ENCODE data around the gene MYO5B. TPM values are rescaled to one million over a fixed set of nuclear protein-coding genes. Genes with fewer than 3 reads are reported as not detected.
"Not testable (repeated sequence)": the region's sequence is repeated elsewhere in the genome, so short reads cannot be mapped to it uniquely, and the experiment has no call there.

Gene MYO5B
- total RNA-seq, 1 donor from 2014 or later, result 31.3 TPM

DNA sequence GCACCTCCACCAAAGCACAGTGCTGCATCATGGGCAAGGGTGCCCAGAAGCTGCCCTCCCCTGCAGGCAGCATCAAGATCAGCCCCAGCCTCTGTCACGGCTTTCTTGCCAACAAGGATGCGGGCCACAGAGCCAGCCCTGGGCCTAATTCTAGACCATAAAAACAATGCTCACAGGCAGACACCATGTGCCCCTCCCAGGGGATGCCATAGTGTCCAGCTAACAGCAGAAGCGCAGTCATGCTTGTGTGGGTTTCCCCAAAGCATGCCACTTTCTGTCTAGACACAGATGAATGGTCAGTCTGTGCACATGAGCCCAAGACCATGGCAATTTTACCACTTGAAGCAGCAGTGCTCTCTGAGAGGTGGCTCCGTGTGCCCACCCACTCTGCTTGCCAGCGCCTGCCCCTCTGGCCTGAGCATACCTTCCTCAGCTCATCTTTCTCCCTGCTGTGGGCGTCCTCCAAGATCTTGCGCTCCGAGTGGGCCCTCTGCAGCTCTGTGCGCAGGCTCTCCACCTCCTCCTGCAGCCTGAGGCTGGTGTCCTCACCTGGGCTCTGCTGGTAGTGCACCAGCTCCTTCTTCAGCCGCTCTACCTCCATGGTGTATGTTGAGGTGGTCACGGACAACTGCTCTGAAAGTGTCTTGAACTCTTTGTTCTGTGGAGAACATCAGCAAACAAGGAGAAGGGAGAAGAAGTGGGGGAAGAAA is 300.3 kb downstream of the MYO5B start:
- DNase-seq (ENCODE audit: low read depth), result no peak
- FAIRE-seq, result no peak
- TF ChIP-seq, protein P1, sequence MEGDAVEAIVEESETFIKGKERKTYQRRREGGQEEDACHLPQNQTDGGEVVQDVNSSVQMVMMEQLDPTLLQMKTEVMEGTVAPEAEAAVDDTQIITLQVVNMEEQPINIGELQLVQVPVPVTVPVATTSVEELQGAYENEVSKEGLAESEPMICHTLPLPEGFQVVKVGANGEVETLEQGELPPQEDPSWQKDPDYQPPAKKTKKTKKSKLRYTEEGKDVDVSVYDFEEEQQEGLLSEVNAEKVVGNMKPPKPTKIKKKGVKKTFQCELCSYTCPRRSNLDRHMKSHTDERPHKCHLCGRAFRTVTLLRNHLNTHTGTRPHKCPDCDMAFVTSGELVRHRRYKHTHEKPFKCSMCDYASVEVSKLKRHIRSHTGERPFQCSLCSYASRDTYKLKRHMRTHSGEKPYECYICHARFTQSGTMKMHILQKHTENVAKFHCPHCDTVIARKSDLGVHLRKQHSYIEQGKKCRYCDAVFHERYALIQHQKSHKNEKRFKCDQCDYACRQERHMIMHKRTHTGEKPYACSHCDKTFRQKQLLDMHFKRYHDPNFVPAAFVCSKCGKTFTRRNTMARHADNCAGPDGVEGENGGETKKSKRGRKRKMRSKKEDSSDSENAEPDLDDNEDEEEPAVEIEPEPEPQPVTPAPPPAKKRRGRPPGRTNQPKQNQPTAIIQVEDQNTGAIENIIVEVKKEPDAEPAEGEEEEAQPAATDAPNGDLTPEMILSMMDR (IDR thresholded peaks at IDR 0.05; ENCODE audit: insufficient read depth, low read length, severe bottlenecking), result no peak

DNA sequence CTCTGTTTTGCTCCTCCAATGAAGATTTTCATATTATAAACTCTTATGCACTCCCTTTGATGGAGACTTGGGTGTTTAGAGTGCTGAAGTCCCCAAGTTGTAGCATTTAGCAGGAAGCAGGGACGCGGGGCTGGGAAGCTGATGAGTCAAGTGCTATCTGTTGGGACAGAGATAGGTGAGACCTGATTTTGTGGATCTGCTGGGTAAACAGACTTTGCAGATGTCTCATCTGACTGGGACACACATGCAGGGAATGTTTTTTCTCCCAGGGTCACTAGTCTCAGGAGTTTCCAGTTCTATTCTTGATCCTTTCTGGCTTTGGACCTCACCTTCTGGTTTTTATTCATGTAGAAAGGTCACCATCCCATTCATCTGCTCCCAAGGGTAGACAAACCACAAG is 301.9 kb downstream of the MYO5B start:
- DNase-seq (ENCODE audit: low read depth) (no peak), FAIRE-seq (peak; percentile 18)
- H3K36me3 ChIP-seq (ENCODE audit: control insufficient read depth, insufficient read depth, low read length), result no peaks in the 10 kb centered on the region
- no peaks in the 10 kb centered on the region for H3K27me3 ChIP-seq (ENCODE audit: control insufficient read depth, insufficient read depth, low read length)
- TF ChIP-seq, protein P1 (IDR thresholded peaks at IDR 0.05; ENCODE audit: insufficient read depth, low read length, severe bottlenecking), result no peak
- no peak overlapping the region for H3K4me3 ChIP-seq (ENCODE audit: low read depth, low read length)

More for the DNA sequence above, 300.3 kb downstream of the MYO5B start:
- Histone ChIP-seq H3K27me3 (ENCODE audit: control insufficient read depth, insufficient read depth, low read length) (no peaks in the 10 kb centered on the region), H3K4me3 (ENCODE audit: low read depth, low read length) (no peak overlapping the region), H3K36me3 (ENCODE audit: control insufficient read depth, insufficient read depth, low read length) (no peaks in the 10 kb centered on the region)

DNA sequence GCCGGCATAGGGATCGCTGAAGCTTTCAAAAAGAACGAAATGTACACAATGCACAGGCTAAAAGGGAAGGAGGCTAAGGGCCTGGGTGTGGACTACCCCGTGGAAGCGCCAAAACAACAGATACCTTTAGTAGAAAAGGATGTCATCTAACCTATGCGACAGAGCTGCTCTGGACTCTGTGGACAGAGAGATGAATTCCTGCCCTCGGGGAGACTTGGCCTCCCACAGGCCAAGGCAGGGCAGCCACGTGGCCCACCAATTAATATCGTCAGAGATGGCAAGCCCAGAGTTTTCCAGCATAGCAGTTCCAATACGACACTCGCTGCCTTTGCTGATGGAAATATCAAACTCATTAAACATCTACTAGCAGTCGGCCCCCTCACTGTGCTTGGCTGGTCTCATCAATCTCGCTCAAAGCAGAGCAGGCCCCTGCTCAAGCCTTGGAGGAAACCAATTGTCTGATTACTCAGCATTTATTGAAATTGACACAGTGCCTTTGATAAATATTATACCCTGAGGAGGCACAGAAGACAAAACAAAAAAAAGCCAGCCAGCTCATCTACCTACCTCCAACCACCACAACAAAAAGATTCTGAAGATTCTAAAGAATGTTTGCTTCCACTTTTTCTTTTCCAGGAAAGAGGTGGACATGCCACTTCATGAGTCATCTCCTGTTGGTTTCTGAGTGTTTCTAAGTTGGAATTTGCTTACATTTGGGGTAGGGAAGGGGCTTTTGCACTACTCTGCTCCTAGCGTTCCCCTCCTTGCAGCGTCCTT is 302.6 kb downstream of the MYO5B start:
- TF ChIP-seq, protein P1 (IDR thresholded peaks at IDR 0.05; ENCODE audit: insufficient read depth, low read length, severe bottlenecking), result no peak
- DNase-seq (ENCODE audit: low read depth) (peak; percentile 68), FAIRE-seq (no peak)

DNA sequence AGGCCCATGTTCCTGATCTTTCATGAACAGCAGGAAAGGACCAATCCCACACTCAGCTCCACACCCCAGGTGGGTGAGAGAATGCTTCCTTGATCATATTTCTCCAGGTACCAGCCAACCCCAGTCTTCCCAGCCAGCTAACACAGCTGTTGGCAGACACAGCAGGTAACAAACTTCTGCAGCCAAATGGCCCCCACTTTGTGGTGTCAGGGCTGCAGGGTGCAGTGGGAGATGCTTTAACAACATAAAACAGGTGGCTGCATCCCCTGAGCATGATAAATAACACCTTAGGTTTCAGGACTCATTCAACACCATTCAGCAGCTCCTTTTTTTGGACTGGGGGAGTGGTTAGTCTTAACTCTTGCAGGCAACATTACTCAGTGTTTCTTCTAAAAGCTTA is 304.9 kb downstream of the MYO5B start:
- FAIRE-seq (no peak), DNase-seq (ENCODE audit: low read depth) (no peak)
- no peak overlapping the region for H3K4me3 ChIP-seq (ENCODE audit: low read depth, low read length)
- TF ChIP-seq, protein P1 (IDR thresholded peaks at IDR 0.05; ENCODE audit: insufficient read depth, low read length, severe bottlenecking), result no peak
- no peaks in the 10 kb centered on the region for H3K36me3 ChIP-seq (ENCODE audit: control insufficient read depth, insufficient read depth, low read length)
- no peaks in the 10 kb centered on the region for H3K27me3 ChIP-seq (ENCODE audit: control insufficient read depth, insufficient read depth, low read length)

More for the DNA sequence above, 302.6 kb downstream of the MYO5B start:
- no peaks in the 10 kb centered on the region for H3K36me3 ChIP-seq (ENCODE audit: control insufficient read depth, insufficient read depth, low read length)
- H3K27me3 ChIP-seq (ENCODE audit: control insufficient read depth, insufficient read depth, low read length), result no peaks in the 10 kb centered on the region
- H3K4me3 ChIP-seq (ENCODE audit: low read depth, low read length), result no peak overlapping the region

DNA sequence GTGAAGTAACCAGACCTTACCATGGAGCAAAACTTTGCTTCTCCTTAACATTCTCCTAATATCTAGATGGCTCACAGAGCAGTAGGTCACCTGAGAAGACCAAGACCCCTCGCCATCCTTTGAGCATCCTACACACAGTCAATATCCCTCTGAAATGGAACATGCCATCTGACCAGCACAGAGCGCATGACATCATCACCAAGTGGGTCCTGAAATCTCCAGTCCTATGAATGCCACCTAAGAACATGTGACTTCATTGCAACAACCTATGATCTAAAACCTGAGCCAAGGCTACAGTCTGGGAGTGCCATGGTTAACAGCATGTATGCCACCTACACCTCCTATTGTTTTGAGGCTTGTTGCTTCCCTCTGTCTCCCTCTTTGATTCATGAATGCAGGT is 305.4 kb downstream of the MYO5B start:
- not testable (repeated sequence) for DNase-seq (ENCODE audit: low read depth); H3K4me3 ChIP-seq (ENCODE audit: low read depth, low read length); H3K36me3 ChIP-seq (ENCODE audit: control insufficient read depth, insufficient read depth, low read length); H3K27me3 ChIP-seq (ENCODE audit: control insufficient read depth, insufficient read depth, low read length)
- peak; percentile 94 for FAIRE-seq
